GM12874 (cell line): ENCODE data around the gene MMP24OS.

Source experiments
- CTCF ChIP-seq: IDR thresholded peaks from 2 replicates; pipeline ENCODE4 v1.5.1; 2011; ENCODE audit warnings: low read depth, mild to moderate bottlenecking, control low read depth, low read length, moderate library complexity; ENCODE audit not compliant: insufficient read depth

The MMP24OS gene

GRCh38 chr20:35274172-35275092, 3.5 kb downstream of the MMP24OS start:
- TF ChIP-seq CTCF, result no peak

GRCh38 chr20:35273449-35274171, 4.3 kb downstream of the MMP24OS start:
- no peak for TF ChIP-seq CTCF

- TF ChIP-seq CTCF, result no peak
Measured at GRCh38 chr20:35271904-35272303, 6.0 kb downstream of the MMP24OS start.

- no peak for TF ChIP-seq CTCF
Measured at GRCh38 chr20:35271073-35271882, 6.6 kb downstream of the MMP24OS start.

GRCh38 chr20:35270021-35270902, 7.7 kb downstream of the MMP24OS start:
- no peak for TF ChIP-seq CTCF

- TF ChIP-seq CTCF, result peak; percentile 86
Measured at GRCh38 chr20:35269055-35269781, 8.7 kb downstream of the MMP24OS start.
